Measurements from ENCODE around the gene PODN.

PODN gene

DNA sequence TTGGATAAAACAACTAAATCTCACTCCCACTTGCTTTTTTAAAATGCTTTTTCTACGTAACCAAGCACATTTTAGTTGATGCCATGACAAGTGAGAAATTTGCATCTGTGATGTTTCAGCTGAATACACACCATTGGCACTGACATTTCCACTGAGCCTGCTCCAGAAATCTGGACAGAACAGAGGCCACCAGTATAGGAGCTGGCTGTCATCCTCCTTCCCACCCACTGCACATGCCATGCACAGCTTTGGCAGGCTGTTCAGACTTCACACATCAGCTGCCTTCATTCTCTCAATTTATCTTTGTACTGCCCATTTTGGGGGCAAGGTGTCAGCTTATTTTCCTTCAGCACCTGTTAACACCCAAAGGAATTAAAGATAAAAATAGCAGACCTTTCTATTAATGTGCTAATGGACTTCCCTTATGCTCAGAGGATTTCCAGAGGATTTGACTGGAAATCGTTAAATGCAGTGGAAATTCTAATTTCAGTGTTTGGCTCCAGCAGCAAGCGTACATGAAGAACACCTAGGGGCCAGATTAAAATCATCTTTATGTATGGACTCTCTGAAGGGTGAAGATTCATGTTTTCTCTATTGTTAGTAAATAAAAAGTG, 12.9 kb upstream of the PODN start:
- DNase-seq (ENCODE audit: low read depth, low spot score) = no peak
- no peak overlapping the region for H3K4me3 ChIP-seq (ENCODE audit: low read length)

DNA sequence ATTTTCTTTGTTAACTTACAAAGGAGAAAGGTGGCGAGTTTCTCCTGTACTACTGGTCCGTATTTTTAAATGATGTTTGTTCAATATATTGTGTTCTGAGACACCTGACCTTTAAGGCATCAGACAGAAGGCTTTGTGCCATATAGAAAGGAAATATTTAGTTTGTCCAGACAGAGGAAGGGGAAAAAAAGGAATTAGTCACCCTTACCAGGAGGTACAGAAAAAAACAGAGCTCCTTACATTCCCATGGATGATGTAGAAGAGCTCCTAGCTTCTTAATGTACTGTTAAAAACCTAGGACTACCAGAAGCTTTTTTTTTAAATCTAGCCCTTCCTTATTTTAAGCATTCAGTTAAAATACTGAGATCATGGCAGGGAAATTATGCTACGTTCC, 12.4 kb upstream of the PODN start:
- no peak for DNase-seq (ENCODE audit: low read depth, low spot score)
- H3K4me3 ChIP-seq (ENCODE audit: low read length) = no peak overlapping the region

DNA sequence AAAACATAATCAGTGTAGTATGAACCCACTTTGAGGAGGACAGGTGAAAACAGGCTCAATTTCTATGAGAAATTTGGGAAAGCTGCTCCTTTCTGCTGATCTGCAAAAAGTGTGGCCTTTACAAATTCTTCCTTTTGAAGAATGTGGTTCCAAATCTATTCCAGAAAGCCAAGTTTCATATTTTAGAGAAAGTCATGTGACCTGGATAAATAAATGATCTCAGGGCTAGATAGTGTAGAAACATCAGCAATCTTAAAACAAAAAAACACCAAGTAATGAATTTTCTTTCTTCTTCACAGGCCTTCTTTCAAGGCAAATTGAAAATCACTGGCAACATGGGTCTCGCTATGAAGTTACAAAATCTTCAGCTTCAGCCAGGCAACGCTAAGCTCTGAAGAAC, 11.7 kb upstream of the PODN start:
- no peak for DNase-seq (ENCODE audit: low read depth, low spot score)
- no peak overlapping the region for H3K4me3 ChIP-seq (ENCODE audit: low read length)

DNA sequence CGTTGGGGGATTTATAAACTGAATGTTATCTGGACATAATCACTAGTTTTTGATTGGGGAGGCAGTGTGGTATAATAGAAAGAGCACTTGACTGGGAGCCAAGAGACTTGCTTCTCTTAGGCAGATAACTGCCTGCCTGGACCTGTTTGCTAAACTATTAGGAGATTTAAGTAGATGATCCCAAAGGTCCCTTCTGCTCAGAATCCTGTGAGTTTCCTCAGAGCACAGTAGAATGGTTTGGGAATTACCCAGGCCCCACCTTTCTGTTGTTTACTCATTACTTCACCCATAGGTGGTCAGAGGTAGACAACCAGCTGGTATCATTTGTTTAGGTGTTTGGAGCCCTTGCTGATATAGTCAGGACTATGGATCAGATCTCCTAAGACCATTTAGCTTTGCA, 10.3 kb upstream of the PODN start:
- no peak overlapping the region for H3K4me3 ChIP-seq (ENCODE audit: low read length)
- no peak for DNase-seq (ENCODE audit: low read depth, low spot score)

DNA sequence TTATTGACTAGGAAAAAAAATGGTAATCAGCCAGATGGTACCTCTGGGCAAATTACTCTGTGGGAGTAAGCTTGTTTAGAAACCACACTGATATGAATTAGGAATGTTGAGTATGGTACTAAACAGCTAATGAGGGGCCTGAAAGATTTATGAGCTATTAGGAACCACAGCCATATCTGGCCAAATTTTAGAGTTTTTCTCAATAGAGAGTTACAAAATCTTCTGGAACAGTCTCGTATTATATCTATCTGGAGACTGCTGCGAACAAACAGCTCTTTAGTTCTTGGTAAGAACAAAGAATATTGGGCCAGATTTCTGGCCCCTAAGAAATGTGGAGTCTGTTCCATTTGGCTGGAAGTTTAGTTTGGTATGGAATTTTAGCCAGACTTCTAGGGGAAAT, 4.9 kb upstream of the PODN start:
- no peak overlapping the region for H3K4me3 ChIP-seq (ENCODE audit: low read length)
- DNase-seq (ENCODE audit: low read depth, low spot score) = no peak

DNA sequence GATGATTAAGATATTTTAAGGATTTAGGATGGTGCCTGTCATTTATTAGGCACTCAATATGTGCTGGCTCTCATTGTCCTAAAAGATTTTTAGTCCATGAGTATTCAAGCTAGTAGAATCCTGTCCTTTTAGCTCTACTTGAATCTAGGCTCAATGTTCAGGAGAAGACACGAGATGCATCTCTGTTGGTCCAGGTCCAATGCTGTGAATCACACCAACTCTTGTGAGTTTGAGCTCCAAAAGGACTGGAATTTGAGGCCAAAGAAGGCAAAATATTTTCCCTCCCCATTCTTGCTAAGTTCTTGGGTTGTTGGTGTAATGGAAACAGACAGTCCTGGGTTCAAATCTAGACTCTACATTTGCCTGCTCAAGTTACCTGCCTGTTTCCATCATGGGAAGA, 1.4 kb upstream of the PODN start:
- no peak for DNase-seq (ENCODE audit: low read depth, low spot score)
- H3K4me3 ChIP-seq (ENCODE audit: low read length) = no peak overlapping the region

DNA sequence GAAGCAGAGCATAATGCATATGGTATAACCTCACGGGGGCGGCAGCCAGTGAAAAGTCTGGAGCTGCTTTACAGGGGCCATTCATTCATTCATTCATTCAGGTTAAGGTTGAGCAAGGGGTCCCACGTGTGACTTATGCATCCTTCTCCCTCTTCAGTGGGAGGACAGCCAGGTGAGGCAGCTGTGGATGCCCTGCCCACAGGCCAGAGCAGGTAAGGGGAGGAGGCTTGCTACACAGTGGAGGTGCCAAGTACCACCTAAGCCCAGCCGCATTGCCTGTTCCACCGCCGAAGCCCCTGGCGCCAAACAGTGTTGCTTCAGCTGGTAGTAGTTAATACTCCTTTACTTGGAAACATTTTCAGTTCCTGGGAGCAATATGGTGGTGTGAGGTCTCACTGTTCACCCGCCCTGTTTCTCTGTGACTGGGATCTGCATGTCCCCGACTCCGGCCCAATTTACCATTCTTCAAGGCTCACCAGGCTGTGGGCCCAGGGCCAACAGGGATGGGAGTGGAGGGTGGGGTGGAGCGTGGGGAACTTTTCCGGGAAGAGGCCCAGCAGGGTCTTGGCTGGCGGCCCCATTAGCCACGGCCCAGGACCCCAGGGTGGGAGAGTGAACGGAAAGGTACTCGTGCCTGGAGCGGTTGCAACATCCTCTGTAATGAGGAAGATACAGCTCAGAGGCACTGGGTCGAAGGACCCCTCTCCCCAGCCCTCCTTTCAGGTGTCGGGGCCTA, 722 bp upstream of the PODN start:
- H3K4me3 ChIP-seq (ENCODE audit: low read length) = no peak overlapping the region
- no peak for DNase-seq (ENCODE audit: low read depth, low spot score)

DNA sequence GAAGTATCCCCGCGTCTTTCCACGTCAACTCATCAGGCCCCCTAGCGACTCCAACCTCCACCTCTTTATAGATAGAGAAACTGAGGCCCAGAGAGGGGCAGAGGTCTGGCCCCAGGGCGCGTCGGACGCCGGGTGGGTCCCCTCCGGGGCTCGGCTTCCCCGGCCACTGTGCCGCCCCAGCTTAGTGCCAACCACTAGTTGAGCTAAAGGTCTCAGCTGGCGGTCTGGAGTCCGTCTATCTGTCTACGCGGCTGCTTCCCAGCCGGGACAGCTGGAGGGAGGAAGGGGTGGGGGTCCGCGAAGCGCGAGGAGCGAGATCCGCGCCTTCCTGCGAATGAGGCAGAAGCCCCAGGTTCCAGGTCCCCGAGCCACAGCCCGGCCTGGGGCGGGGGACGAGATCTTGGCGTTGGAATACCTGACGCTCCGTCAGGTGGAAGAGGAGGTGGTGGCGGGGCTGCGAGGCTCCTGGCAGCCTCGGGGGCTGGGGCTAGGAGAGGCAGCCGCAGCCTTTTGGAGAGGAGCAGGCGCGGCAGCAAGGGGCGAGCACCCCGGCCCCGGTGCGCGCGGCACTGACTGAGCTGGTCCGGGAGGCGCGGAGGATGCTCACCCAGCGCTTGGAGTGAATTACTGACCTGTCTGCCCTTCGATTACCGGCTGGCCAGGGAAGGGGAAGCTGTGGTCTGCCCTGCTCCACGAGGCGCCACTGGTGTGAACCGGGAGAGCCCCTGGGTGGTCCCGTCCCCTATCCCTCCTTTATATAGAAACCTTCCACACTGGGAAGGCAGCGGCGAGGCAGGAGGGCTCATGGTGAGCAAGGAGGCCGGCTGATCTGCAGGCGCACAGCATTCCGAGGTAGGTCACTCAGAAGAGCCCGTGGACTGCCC, 937 bp downstream of the PODN start:
- peak overlapping the region; percentile 37 for H3K4me3 ChIP-seq (ENCODE audit: low read length)
- DNase-seq (ENCODE audit: low read depth, low spot score) = no peak

DNA sequence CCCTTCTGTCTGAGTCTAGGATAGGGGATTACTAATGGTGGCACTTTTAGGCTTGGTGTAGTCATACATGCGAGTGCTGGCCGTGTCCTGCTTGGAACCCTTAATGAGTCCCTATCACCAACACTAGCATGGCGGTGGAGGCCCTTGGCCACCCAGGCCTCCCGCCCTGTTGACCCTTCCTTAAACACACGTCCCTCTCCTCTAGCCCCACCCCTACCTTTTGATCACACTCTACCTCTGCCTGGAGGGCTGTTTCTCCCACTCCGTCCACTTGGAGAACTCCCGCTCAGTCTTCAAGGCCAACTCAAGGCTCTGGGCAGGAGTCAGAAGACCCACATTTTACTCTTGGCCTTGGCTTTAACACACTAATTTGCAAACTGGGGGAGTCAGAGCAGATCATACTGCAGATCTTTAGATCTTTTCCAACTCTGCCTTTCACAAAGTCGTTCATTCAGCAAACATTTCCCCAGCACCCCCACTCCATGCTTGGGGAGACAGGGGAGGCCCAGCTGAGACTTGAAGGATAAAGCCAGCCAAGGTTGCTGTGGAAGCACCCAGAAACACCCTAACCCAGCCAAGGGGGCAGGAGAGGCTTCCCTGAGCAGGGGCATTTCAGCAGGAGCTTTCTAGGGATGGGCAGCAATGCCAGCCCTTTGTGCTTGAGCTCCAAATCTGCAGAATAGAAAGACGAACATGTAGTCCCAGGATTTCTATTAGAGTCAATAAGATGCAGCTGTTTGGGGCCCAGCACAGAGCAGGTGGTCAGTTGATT, 1.9 kb downstream of the PODN start:
- no peak overlapping the region for H3K4me3 ChIP-seq (ENCODE audit: low read length)
- no peak for DNase-seq (ENCODE audit: low read depth, low spot score)

DNA sequence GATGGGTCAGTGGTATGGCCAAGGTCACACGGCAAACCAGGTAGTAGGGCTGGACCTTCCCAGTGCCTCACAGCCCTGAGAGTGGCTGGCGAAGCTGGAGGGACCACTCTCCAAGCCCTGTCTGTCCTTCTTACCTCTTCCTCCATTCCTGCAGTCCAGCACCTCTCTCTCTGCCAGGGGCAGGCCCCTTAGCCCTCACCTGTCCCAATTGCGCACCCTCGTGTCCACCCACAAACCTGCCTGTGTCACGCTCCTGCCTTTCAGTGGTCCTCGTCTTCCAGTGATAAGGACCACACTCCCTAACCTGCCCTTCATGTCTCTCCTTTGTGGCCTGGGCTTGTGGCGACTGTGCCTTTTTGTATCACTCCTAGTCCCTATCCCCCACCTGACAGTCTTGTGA, 3.4 kb downstream of the PODN start:
- no peak for DNase-seq (ENCODE audit: low read depth, low spot score)
- H3K4me3 ChIP-seq (ENCODE audit: low read length) = no peak overlapping the region

DNA sequence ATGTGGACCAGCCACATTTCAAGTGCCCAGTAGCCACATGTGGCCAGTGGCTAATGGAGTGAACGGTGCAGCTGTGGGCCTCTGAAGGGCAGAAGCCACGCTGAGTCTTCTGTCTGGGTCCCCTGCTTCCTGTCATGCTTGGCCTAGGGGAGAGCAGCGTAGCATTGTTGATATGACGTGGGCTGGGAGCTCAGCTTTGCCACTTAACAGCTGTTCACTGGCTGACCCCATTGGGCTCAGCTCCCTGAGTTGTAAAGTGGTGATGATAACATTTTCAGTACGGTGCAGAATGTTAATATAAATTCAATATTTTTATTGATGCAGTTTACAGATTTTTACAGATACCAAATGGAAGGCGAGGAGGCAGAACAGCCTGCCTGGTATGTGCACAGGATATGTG, 4.5 kb downstream of the PODN start:
- no peak for DNase-seq (ENCODE audit: low read depth, low spot score)
- no peak overlapping the region for H3K4me3 ChIP-seq (ENCODE audit: low read length)

DNA sequence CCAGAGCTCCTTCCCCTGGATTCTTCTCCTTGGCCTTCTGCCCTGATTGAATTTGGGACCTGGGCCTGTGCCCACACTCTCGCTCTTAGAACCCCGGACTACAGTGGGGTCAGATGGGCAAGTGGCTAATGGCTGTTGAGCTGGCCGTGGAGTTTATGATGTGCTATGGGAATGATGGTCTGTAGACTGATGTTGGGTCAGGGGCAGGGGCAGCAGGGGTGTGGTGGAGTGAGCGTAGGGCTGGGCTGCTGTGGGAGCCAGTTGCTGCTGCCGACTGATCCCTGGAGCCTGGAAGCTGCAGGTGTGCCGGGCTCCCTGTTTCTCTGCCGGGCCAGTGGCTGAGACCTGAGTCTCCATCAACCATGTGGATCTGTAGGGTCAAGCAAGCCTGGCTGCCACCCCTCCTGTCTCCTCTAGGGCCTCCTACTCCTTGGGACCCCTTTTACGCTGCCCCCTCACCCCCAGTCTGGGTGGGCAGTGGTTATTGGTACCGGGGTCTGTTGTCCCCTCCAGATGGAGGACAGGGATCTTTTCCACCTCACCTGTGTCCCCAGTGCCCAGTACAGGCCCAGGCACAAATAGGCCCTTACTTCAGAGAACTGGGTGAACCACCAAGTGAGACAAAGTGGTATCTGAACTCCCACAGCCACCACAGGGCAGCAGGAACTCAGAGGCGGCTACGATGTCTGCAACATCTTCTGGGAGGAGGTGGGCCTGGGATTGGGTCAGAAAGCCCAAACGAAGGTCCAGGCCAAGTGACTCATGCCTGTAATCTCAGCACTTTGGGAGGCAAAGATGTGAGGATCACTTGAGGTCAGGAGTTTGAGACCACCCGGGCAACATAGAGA, 5.1 kb downstream of the PODN start:
- no peak overlapping the region for H3K4me3 ChIP-seq (ENCODE audit: low read length)
- DNase-seq (ENCODE audit: low read depth, low spot score) = no peak

DNA sequence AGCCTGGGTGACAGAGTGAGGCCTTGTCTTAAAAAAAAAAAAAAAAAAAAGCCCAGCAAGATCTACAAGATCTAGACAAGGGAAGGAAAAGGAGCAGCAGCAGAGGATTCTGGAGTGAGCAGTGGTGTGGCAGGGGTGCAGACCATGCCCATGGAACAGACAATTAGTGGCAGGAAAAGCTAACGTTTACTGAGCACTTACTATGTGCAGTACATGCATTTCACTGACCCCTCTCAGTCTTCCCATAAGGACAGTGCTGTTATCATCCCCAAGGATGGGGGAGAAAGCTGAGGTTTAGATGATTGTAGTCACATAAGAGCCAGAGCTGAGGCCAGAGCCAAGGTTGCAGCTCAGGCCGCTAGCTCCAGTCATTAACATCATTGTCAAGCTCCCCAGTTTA, 5.9 kb downstream of the PODN start:
- no peak for DNase-seq (ENCODE audit: low read depth, low spot score)
- no peak overlapping the region for H3K4me3 ChIP-seq (ENCODE audit: low read length)

DNA sequence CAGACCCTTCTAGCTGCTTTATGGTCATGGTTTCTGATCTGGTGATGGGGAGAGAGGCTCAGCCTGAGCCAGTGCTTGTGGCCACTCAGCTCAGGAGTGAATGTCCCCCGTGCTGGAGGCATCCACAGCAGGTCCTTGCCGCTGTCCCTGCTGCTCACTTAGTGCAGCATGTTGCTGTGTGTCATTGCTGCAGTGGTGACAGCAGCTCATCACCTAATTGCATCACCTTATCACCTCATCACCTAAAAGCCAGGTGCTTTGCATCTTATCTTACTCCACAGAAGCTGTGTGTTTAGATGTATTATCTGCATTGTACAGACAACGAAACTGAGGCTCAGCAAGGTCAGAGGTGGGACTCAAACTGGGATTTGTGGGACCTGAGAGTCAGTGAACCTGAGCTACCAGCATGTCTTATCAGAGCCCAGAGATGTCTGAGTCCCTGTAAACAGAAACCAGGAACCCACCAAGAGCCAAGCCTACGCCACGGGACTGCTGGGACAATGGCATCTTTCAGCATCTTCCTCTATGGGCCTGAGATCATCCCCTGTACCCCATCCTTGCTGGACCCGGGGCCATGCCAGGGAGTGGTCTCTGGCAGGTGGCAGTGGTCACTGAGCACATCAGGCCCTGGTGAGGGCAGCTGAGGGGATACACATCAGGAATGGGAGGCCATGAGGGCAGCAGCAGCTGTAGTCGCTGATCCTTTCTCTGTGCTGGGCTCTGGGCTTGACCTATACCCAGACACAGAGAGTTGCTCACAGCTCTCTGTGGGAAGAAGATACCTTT, 6.5 kb downstream of the PODN start:
- no peak overlapping the region for H3K4me3 ChIP-seq (ENCODE audit: low read length)
- DNase-seq (ENCODE audit: low read depth, low spot score) = no peak

DNA sequence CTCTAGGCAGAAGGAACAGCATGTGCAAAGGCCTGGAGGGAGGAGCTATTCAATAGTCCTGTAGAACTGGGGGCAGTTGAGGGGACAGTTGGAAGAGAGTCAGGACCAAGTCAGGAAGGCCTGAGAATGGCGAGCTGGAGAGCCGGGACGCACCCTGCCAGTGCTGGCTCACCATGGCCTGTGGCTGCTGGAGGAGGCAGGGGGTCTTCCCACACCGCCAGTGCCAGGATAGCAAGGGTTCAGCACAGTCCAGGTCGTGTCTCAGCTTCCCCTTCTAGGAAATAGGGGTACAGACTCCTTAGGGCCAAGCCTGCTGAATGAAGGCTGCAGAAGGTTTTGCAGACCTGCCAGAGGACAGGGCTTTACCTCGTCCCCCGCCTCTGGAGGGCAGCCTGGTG, 7.3 kb downstream of the PODN start:
- no peak overlapping the region for H3K4me3 ChIP-seq (ENCODE audit: low read length)
- no peak for DNase-seq (ENCODE audit: low read depth, low spot score)

DNA sequence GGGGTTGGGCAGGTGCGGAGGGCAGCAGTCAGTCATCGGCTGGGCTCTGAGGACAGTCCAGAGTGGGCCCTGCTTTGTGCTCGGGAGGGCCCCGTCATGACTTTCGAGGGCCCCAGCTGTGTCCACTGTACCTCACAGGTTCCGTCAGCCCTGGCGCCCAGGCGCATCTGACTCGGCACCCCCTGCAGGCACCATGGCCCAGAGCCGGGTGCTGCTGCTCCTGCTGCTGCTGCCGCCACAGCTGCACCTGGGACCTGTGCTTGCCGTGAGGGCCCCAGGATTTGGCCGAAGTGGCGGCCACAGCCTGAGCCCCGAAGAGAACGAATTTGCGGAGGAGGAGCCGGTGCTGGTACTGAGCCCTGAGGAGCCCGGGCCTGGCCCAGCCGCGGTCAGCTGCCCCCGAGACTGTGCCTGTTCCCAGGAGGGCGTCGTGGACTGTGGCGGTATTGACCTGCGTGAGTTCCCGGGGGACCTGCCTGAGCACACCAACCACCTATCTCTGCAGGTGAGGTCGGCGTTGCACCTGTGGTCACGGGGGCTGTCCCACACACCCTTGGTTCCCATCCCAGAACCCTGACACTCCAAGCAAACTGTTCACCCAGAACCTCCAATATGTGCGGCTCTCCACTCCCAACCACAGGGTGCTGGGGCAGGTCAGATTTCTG, 7.8 kb downstream of the PODN start:
- no peak for DNase-seq (ENCODE audit: low read depth, low spot score)
- H3K4me3 ChIP-seq (ENCODE audit: low read length) = no peak overlapping the region

DNA sequence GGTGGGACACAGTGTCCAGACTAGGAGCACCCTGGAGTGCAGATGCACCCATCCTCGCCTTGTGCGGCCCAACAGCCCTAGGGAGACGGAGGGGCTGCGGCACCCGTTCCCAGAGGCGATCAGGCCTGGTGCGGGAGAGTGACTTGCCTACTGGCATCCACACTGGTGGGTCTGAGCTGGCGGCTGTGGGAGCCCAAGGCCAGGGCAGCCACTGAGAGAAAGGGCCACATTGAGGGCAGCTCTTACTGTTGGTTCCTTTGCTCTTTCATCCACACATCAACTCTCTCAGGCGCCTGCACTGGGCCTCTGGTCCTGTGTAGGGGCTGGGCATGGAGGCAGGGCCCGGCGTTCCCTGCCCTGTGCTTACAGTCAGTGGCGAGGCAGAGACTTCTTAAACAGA, 8.6 kb downstream of the PODN start:
- H3K4me3 ChIP-seq (ENCODE audit: low read length) = no peak overlapping the region
- no peak for DNase-seq (ENCODE audit: low read depth, low spot score)
